NCI-H774 (cell line): ENCODE measurements around the gene BRINP1.

Experiments used
- DNase-seq: peaks from one replicate; lab custom pipeline; 2025; lab: John Stamatoyannopoulos, UW

The BRINP1 gene

DNA sequence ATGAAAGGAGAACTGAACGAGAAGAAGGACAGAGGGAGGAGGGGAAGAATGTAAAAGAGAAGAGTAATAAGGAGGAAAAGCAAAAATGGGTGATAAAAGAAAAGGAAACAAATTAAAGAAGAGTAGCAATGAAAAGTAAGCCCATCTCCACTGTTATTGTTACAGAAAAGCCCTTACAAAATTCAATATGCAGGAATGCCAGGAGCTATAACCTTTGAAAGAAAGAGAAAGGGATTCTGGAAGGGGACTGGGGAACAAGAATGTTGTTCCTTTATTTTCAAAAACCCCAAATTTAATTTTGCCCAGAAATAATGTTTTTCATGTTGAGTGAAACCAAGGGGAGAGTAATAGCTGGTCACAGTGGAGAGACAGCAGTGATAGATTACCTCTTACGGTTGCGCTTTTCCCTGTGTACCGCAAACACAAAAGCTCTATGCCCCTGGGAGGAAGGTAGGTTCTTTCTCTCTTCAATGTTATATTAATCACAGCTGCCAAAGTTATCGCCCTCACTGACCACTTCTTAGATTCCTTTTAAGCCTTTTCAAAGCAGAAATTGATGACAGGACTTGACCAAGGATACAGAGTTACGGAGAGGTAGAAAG, 86.7 kb downstream of the BRINP1 start:
- DNase-seq: no peak

DNA sequence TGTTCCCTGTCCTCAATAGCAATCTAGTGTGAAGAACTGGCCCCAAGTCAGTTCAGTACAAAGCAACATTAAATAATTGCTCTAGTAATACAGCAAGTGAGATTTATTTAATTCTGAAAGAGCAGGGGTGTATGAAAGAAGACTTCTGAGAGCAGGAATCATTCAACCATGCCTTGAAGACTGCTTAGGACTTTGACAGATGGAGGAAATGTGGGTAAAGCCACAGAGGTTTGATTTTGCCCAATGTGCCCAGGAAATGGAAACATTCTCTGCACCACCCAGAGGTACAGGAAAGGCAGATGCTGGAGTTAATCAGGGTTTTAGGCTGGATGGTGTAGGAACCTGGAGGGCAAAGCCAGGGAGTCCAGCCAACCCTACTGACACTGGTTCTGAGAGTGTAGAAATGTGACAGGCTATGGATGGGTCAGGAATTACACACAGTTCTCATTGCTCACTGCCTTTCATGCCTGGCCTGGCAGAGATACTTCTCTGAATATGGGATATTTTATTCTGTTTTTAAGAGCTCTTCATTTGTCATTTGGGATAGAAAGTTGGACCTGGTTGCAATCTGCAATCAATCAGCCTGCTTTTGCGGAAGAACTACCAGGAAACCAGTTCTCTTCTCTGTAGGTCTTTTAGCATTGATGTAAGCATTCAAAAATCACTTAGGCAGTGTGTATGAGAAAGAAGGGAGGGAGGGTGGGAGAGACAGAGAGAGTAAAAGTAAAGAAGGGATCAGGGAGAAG, 88.3 kb downstream of the BRINP1 start:
- no peak for DNase-seq

- DNase-seq: no peak
Observed at GRCh38 chr9:119278171-119278570, 91.1 kb downstream of the BRINP1 start.

- no peak for DNase-seq
Observed at GRCh38 chr9:119273984-119274665, 95.1 kb downstream of the BRINP1 start.

GRCh38 chr9:119273325-119273904, 95.8 kb downstream of the BRINP1 start:
- no peak for DNase-seq

GRCh38 chr9:119272500-119273211, 96.6 kb downstream of the BRINP1 start:
- DNase-seq: no peak

DNA sequence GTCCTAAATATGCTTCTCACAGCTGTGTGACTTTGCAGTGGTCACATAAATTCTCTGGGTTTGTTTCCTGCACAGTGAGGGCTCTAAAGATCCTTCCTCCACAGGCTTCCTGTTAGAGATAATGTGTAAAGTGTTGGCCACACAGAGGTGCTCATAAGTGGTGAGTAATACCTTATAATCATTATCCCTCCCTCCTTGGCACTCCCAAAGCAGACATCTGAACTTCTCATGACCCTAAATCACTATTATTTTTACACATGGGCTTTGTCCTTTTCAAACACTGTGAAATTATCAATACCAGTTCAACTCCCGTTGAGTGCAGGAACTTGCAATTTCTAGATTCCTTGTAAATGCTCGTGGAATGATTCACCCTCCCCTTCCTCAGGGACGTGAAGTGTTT, 100.2 kb downstream of the BRINP1 start:
- no peak for DNase-seq

GRCh38 chr9:119264165-119264564, 105.1 kb downstream of the BRINP1 start:
- DNase-seq: no peak

DNA sequence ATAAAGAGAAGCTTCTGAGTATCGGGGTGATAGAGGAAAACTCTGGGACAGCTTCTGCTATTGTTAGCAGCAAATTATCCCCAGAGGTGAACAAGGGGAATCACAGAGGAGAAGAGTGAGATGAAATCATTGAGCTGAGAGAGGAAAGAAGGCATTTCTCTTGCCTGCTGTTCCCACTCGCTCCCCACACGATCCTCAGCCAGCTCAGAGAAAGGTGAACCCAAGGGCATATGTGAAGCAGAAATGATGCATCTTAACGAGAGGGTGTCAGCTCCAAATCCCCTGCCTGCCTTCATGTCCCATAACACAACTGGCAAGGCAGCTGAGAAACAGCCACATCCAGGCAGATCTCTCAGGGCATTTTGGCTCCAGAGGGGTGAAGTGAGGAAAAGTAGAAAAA, 111.6 kb downstream of the BRINP1 start:
- no peak for DNase-seq

- no peak for DNase-seq
Observed at GRCh38 chr9:119255116-119255515, 114.1 kb downstream of the BRINP1 start.

- DNase-seq: no peak
Observed at GRCh38 chr9:119252671-119253299, 116.5 kb downstream of the BRINP1 start.

- DNase-seq: no peak
Observed at GRCh38 chr9:119251936-119252335, 117.3 kb downstream of the BRINP1 start.

DNA sequence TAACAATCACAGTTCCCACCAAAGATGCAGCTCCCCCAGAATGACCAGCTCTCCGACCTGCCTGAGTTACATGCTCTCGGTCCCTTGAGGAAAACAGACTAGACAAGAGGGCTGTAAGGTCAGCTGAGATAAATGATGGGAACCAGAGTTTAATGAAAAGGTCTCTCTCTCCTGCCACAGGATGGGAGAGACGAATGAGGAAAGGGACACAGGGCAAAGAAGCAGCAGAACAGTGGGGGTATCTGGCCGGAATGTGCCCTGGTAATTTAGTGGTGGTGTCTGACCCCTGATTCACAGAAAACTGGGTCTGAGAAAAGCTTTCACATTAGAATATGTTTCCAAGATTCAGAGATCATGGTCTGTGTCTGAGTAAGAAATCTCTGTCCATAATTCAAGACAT, 118.5 kb downstream of the BRINP1 start:
- no peak for DNase-seq

DNA sequence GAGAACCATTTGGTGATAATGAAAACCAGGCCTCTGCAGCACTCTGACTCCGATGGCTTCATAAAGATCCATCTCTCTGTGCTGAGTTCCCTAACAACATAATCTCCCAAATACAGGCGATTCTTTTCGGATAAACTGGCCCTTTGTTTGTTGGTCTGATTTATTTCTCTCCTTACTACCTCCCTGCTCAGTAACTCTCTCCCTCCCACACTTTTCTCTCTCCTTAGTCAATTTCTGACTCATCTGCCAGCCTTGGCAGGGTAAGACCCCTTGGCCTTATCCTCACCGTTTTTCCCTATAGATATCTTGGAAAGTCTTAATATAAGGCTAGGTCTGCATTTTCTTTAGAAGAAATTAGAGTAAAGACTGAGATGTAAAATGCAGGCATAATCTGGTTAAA, 128.7 kb downstream of the BRINP1 start:
- DNase-seq: no peak

GRCh38 chr9:119234636-119235035, 134.6 kb downstream of the BRINP1 start:
- no peak for DNase-seq

DNA sequence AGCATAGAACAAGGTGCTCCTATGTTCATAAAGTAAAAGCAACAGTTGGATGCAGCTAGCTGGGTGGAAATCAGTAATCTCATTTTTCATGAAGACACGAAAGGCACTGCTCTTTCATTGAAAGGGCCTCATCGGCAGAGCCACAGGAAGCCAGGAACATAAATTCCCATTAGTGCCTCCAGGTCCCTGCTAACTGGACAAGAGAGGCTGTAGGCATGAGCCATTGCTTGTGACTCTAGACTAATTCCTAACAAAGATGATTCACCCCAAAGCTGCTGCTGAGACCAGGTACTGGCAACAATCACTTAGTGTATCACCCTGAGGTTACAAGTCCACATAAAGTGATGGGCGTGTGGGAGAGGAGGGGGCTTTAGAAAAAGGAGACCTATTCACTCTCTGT, 141.8 kb downstream of the BRINP1 start:
- DNase-seq: no peak

GRCh38 chr9:119224431-119224830, 144.8 kb downstream of the BRINP1 start:
- DNase-seq: no peak

GRCh38 chr9:119221276-119221675, 148.0 kb downstream of the BRINP1 start:
- DNase-seq: no peak

DNA sequence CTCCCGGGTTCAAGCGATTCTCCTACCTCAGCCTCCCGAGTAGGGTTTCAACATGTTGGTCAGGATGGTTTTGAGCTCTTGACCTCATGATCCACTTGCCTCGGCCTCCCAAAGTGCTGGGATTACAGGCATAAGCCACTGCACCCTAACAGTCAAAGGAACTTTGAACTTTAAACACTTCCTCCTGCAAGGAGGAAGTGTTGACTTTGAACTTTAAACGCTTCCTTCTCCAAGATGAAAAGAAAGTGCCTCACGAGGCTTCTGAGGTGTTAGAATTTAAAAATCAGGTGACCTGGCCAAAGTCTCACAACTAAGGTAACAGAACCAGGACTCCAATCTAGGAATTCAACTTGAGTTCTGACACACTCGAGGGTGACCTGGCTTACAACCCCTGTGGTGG, 150.9 kb downstream of the BRINP1 start:
- no peak for DNase-seq

GRCh38 chr9:119216651-119217331, 152.4 kb downstream of the BRINP1 start:
- DNase-seq: no peak

- no peak for DNase-seq
Observed at GRCh38 chr9:119215651-119216050, 153.6 kb downstream of the BRINP1 start.
